ENCODE results near the gene ANTXR1.

ANTXR1 gene

GRCh38 chr2:69074918-69075317 is 61.9 kb downstream of the ANTXR1 start:
- no peak overlapping the region for H3K4me3 ChIP-seq (ENCODE audit: low read length)
- H2AFZ ChIP-seq (ENCODE audit: low read depth, low read length) = no peak overlapping the region
- H3K9me3 ChIP-seq (ENCODE audit: low read length) = no peaks in the 10 kb centered on the region
- no peaks in the 10 kb centered on the region for H3K27me3 ChIP-seq (ENCODE audit: insufficient read depth, low read length)
- peaks cover 70% of the 10 kb centered on the region for H3K36me3 ChIP-seq (ENCODE audit: insufficient read depth, low read length)
- H3K4me1 ChIP-seq (ENCODE audit: insufficient read depth, low read length) = no peaks in the 10 kb centered on the region

GRCh38 chr2:69075486-69075885 is 62.5 kb downstream of the ANTXR1 start:
- Histone ChIP-seq H2AFZ (ENCODE audit: low read depth, low read length) (no peak overlapping the region), H3K36me3 (ENCODE audit: insufficient read depth, low read length) (peaks cover 65% of the 10 kb centered on the region), H3K9me3 (ENCODE audit: low read length) (no peaks in the 10 kb centered on the region), H3K4me1 (ENCODE audit: insufficient read depth, low read length) (no peaks in the 10 kb centered on the region), H3K4me3 (ENCODE audit: low read length) (no peak overlapping the region), H3K27me3 (ENCODE audit: insufficient read depth, low read length) (no peaks in the 10 kb centered on the region)

GRCh38 chr2:69076601-69077000 is 63.6 kb downstream of the ANTXR1 start:
- H3K4me3 ChIP-seq (ENCODE audit: low read length) = no peak overlapping the region
- peaks cover 66% of the 10 kb centered on the region for H3K36me3 ChIP-seq (ENCODE audit: insufficient read depth, low read length)
- H3K9me3 ChIP-seq (ENCODE audit: low read length) = no peaks in the 10 kb centered on the region

GRCh38 chr2:69077252-69077950 is 64.4 kb downstream of the ANTXR1 start:
- Histone ChIP-seq H3K4me3 (ENCODE audit: low read length) (no peak overlapping the region), H2AFZ (ENCODE audit: low read depth, low read length) (no peak overlapping the region), H3K27me3 (ENCODE audit: insufficient read depth, low read length) (no peaks in the 10 kb centered on the region), H3K9me3 (ENCODE audit: low read length) (no peaks in the 10 kb centered on the region), H3K36me3 (ENCODE audit: insufficient read depth, low read length) (peaks cover 73% of the 10 kb centered on the region), H3K4me1 (ENCODE audit: insufficient read depth, low read length) (no peaks in the 10 kb centered on the region)

More at GRCh38 chr2:69076601-69077000, 63.6 kb downstream of the ANTXR1 start:
- no peaks in the 10 kb centered on the region for H3K27me3 ChIP-seq (ENCODE audit: insufficient read depth, low read length)
- no peak overlapping the region for H2AFZ ChIP-seq (ENCODE audit: low read depth, low read length)
- H3K4me1 ChIP-seq (ENCODE audit: insufficient read depth, low read length) = no peaks in the 10 kb centered on the region

GRCh38 chr2:69080071-69080470 is 67.1 kb downstream of the ANTXR1 start:
- H3K27me3 ChIP-seq (ENCODE audit: insufficient read depth, low read length) = no peaks in the 10 kb centered on the region

GRCh38 chr2:69081001-69081580 is 68.1 kb downstream of the ANTXR1 start:
- no peak overlapping the region for H2AFZ ChIP-seq (ENCODE audit: low read depth, low read length)
- peaks cover 65% of the 10 kb centered on the region for H3K36me3 ChIP-seq (ENCODE audit: insufficient read depth, low read length)
- H3K9me3 ChIP-seq (ENCODE audit: low read length) = no peaks in the 10 kb centered on the region
- H3K4me1 ChIP-seq (ENCODE audit: insufficient read depth, low read length) = no peaks in the 10 kb centered on the region
- H3K4me3 ChIP-seq (ENCODE audit: low read length) = no peak overlapping the region
- H3K27me3 ChIP-seq (ENCODE audit: insufficient read depth, low read length) = no peaks in the 10 kb centered on the region

More at GRCh38 chr2:69080071-69080470, 67.1 kb downstream of the ANTXR1 start:
- H3K9me3 ChIP-seq (ENCODE audit: low read length) = no peaks in the 10 kb centered on the region
- H3K4me1 ChIP-seq (ENCODE audit: insufficient read depth, low read length) = no peaks in the 10 kb centered on the region
- H3K36me3 ChIP-seq (ENCODE audit: insufficient read depth, low read length) = peaks cover 72% of the 10 kb centered on the region
- H3K4me3 ChIP-seq (ENCODE audit: low read length) = no peak overlapping the region
- no peak overlapping the region for H2AFZ ChIP-seq (ENCODE audit: low read depth, low read length)

GRCh38 chr2:69081757-69082156 is 68.8 kb downstream of the ANTXR1 start:
- no peak overlapping the region for H3K4me3 ChIP-seq (ENCODE audit: low read length)
- H3K27me3 ChIP-seq (ENCODE audit: insufficient read depth, low read length) = no peaks in the 10 kb centered on the region
- no peak overlapping the region for H2AFZ ChIP-seq (ENCODE audit: low read depth, low read length)
- peaks cover 58% of the 10 kb centered on the region for H3K36me3 ChIP-seq (ENCODE audit: insufficient read depth, low read length)
- H3K4me1 ChIP-seq (ENCODE audit: insufficient read depth, low read length) = no peaks in the 10 kb centered on the region
- H3K9me3 ChIP-seq (ENCODE audit: low read length) = no peaks in the 10 kb centered on the region

- peaks cover 51% of the 10 kb centered on the region for H3K36me3 ChIP-seq (ENCODE audit: insufficient read depth, low read length)
- H3K27me3 ChIP-seq (ENCODE audit: insufficient read depth, low read length) = no peaks in the 10 kb centered on the region
- no peak overlapping the region for H2AFZ ChIP-seq (ENCODE audit: low read depth, low read length)
- H3K4me3 ChIP-seq (ENCODE audit: low read length) = no peak overlapping the region
- no peaks in the 10 kb centered on the region for H3K4me1 ChIP-seq (ENCODE audit: insufficient read depth, low read length)
- no peaks in the 10 kb centered on the region for H3K9me3 ChIP-seq (ENCODE audit: low read length)
Observed at GRCh38 chr2:69082430-69082997, 69.5 kb downstream of the ANTXR1 start.

- Histone ChIP-seq H3K27me3 (ENCODE audit: insufficient read depth, low read length) (no peaks in the 10 kb centered on the region), H2AFZ (ENCODE audit: low read depth, low read length) (no peak overlapping the region), H3K36me3 (ENCODE audit: insufficient read depth, low read length) (peaks cover 45% of the 10 kb centered on the region), H3K9me3 (ENCODE audit: low read length) (no peaks in the 10 kb centered on the region), H3K4me3 (ENCODE audit: low read length) (no peak overlapping the region), H3K4me1 (ENCODE audit: insufficient read depth, low read length) (no peaks in the 10 kb centered on the region)
Observed at GRCh38 chr2:69083235-69083748, 70.3 kb downstream of the ANTXR1 start.

GRCh38 chr2:69084492-69084891 is 71.5 kb downstream of the ANTXR1 start:
- H3K36me3 ChIP-seq (ENCODE audit: insufficient read depth, low read length) = peaks cover 37% of the 10 kb centered on the region
- H3K9me3 ChIP-seq (ENCODE audit: low read length) = no peaks in the 10 kb centered on the region
- H3K27me3 ChIP-seq (ENCODE audit: insufficient read depth, low read length) = no peaks in the 10 kb centered on the region
- no peak overlapping the region for H3K4me3 ChIP-seq (ENCODE audit: low read length)
- H3K4me1 ChIP-seq (ENCODE audit: insufficient read depth, low read length) = no peaks in the 10 kb centered on the region
- H2AFZ ChIP-seq (ENCODE audit: low read depth, low read length) = no peak overlapping the region

GRCh38 chr2:69086466-69086865 is 73.5 kb downstream of the ANTXR1 start:
- Histone ChIP-seq H3K27me3 (ENCODE audit: insufficient read depth, low read length) (no peaks in the 10 kb centered on the region), H3K9me3 (ENCODE audit: low read length) (no peaks in the 10 kb centered on the region), H3K36me3 (ENCODE audit: insufficient read depth, low read length) (peaks cover 35% of the 10 kb centered on the region)

GRCh38 chr2:69087211-69087911 is 74.4 kb downstream of the ANTXR1 start:
- no peaks in the 10 kb centered on the region for H3K9me3 ChIP-seq (ENCODE audit: low read length)
- H3K4me3 ChIP-seq (ENCODE audit: low read length) = no peak overlapping the region
- no peaks in the 10 kb centered on the region for H3K27me3 ChIP-seq (ENCODE audit: insufficient read depth, low read length)
- H3K36me3 ChIP-seq (ENCODE audit: insufficient read depth, low read length) = peaks cover 35% of the 10 kb centered on the region
- H2AFZ ChIP-seq (ENCODE audit: low read depth, low read length) = no peak overlapping the region
- H3K4me1 ChIP-seq (ENCODE audit: insufficient read depth, low read length) = no peaks in the 10 kb centered on the region

More at GRCh38 chr2:69086466-69086865, 73.5 kb downstream of the ANTXR1 start:
- Histone ChIP-seq H3K4me1 (ENCODE audit: insufficient read depth, low read length) (no peaks in the 10 kb centered on the region), H2AFZ (ENCODE audit: low read depth, low read length) (no peak overlapping the region), H3K4me3 (ENCODE audit: low read length) (no peak overlapping the region)

GRCh38 chr2:69087912-69088240 is 74.9 kb downstream of the ANTXR1 start:
- H3K4me1 ChIP-seq (ENCODE audit: insufficient read depth, low read length) = no peaks in the 10 kb centered on the region
- H3K4me3 ChIP-seq (ENCODE audit: low read length) = no peak overlapping the region
- peaks cover 34% of the 10 kb centered on the region for H3K36me3 ChIP-seq (ENCODE audit: insufficient read depth, low read length)
- H3K27me3 ChIP-seq (ENCODE audit: insufficient read depth, low read length) = no peaks in the 10 kb centered on the region
- no peak overlapping the region for H2AFZ ChIP-seq (ENCODE audit: low read depth, low read length)
- H3K9me3 ChIP-seq (ENCODE audit: low read length) = no peaks in the 10 kb centered on the region
